ENCODE data around the gene CAPN8.

Gene CAPN8

DNA sequence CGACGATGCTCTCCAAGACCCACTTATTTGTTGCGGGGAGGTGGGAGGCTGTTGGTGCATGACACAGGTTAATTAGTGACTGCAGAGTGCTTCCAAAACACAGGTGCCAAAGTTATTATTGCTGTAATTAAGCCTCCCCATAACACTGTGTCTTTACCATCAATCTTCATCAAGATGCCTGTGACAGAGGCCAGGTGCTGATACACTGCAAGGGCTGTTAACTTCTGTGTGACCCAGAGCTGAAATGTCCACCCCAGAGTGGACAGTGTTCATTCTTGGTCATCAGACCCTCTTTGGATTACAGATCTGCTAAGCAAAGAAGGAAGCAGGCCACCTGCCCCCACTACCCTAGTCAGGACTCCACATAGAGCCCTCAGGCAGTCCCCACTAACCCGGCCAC is 55.5 kb downstream of the CAPN8 start:
- DNase-seq, result no peak

DNA sequence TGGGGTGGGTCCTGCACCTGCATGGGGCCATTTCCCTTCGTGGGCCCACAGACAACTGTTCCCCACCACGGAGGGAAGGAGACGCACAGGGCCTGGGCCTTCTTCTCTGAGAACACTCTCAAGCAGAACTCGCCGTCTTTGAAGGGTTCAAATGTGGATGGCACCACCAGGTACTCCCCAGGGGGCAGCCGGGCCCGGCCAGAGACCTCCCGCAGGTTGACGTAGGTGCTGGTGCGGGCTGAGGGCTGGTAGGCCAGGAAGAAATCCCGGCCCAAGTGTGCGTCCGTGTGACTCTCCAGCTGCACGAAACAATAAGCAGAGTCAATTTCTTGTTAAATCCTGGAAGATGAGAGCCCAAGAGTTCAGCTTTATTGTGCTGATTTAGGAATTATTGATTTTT is 56.4 kb downstream of the CAPN8 start:
- DNase-seq, result no peak

DNA sequence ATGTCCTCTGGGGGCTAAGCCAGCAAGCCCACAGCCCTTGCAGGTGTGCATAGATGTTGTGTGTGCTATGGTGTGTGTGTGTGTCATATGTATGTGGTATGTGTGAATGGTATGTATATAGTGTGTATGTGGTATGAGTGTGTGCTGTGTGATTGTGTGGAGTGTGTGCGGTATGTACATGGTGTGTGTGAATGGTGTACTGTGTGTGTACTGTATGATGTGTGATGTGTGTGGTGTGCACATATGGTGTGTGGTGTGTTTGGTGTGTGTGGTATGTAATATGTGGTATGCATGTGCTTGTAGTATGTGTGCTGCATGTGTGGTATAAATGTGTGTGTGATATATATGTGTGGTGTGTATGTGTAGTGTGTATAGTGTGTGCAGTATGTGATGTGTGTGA is 107.0 kb downstream of the CAPN8 start:
- DNase-seq, result no peak

DNA sequence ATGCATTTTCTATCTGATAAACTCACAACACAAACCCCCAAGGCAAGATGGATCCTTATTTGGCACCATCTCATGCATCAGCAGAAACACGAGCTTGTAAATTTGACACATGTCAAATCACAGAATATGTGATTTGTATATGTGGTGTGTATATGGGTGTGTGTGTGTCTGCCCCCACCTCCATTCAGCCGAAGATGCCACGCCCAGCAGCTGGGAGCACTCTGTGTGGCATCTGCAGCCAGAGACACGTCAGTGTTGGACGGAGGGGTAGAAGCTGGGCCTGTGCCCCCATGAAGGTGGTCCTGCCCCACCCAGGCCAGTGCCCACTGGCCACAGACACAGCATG is 108.4 kb downstream of the CAPN8 start:
- DNase-seq, result no peak

DNA sequence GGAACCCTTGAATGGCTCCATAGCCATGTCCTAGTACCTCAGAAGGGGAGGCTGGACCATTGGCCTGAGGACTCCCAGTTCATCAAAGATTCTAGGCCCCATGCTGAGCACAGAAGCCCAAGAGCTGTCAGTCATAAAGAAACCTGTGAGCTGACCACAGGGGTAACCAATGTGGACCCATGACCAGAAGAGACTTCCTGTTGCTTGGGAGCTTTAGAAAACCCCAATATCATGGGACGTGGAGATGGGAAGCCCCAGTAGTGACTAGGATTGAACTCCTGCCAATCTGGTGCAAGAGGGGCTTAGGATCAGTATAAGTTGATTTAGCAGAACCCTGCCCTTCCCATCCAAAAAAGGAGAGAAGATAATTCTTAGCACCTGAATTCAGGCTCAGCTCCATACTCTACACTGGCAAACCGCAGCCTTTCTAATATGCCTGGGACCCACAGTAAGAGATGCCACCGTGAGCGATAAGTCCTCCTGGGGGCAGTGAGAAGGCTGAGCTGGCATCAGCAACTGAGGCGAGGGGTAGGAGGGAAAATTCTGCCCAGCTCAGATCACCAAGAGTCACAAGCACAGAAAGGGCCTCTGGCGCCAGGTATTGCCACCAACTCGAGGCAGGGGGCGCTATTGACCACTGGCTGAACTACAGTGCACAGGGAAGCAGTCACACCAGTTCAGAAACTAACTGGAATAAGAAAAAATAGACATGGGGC is 108.9 kb downstream of the CAPN8 start:
- DNase-seq, result no peak

DNA sequence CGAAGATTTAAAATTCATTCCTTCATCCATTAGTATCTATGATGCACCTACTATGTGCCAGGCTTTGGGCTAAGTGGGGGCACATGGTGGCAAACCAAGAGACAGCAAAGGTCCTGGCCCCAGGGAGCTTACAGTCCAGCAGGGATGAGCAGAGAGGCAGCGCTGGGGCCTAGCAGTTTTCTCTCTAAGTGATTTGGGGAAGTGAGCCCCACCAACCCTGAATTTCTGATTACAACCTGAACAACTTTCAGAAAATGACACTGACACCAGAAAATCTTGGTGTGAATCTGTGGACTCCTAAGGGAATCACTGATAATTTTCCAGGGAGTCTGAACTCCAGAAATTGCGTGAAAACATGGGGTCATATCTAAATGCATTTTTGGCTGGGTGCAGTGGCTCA is 111.5 kb downstream of the CAPN8 start:
- DNase-seq, result no peak

DNA sequence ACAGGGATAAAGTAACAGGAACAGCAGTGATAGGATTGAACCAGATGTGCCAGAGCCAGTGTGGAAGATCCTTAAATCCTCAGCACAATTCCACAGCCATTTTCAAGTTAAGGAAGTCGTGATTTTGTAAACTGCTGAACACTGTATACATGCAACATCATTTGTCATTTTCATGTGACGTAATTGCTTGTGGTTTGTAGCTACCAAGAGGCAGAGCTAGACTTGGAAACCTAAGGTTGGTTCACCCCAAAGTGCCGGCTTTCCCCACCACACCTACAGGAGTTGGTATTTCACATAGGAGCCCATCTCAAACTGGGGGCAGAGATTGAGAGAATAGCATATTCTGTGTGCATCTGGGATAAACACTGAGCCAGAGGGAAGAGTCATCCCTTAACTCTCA is 113.9 kb downstream of the CAPN8 start:
- no peak for DNase-seq

DNA sequence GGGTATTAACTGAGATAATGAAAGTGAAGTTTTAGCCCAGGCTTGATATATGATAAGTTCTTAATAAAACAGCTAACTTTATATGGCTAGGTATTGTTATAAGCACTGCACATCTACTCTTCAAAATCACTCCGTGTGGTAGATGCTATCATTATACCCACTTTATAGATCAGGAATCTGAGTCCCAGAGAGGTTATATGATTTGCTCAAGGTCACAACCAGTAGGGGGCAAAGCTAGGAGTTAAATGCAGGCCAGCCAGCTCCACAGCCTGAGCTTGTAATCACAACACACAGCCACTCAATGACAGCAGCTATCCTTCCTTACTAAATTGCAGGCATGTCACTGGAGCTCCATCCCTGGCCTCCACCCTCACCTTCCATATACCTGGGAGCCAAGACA is 115.8 kb downstream of the CAPN8 start:
- DNase-seq, result no peak

DNA sequence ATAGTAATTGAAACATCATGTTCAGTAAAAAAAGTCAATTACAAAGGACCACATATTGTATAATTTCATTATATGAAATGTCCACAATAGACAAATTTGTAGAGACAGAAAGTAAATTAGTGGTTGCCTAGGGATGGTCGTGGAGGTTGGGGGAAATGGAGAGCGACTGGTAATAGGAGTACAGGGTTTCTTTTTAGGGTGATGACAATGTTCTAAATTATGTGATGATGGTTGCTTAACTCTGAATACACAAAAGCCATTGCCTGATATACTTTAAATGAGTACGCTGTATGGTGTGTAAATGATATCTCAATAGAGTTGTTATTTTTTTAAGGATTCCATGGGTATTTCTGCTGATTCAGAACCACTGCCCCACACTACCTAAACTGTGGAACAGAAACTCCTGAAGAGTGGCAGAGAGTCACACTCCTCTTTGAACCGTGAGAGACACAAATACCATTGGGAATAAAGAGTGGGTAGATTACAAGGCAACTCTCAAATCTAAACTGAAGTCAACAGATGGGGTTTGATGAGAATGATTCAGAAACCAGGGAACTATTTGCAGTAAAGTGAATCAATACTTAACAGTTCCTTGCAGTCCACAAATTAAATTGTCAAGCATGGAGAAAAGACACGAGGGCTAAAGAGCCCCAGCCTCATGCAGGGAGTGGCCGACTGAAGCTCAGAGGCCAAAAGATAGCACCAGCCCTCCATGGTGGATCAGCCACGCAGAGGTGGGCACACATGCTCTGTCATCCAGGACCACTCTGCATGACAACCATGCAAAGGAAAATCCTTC is 118.0 kb downstream of the CAPN8 start:
- DNase-seq, result no peak

DNA sequence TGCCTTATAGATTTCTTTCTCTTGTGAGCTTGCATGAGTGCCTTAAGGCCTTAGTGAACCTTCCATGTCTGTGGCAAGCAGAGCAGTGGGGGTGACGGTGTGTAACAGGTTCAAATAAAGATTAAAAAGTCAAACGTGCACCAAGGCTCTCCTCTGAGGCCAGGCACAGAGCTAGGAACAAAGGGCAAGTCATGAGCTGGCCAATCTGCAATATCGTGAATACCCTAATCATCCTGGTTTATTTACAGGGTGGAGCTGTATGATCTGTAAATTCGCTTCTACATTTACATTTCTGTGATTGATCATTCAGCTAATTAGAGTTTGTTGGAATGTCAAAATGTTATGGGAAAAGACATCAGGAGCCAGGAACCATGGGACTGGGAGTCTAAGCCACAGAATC is 120.2 kb downstream of the CAPN8 start:
- DNase-seq, result no peak

DNA sequence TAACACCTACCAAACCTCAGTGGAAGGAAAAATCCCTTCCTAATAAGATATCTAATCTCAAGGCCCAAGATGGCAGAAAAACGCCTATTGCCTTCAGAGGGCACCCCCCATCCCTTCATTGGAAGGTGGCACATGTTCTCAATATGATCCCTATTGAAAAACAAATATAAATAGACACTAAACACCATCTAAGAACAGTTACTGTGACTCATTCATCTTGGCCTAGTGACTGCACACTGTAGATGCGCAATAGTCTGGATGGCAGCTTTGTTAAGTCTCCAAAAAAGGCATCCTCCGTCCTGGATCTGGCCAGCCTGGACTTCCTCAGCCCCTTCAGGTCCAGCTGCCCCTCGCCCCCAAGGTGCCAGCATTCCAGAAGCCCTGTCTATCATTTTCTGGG is 121.9 kb downstream of the CAPN8 start:
- DNase-seq, result no peak

DNA sequence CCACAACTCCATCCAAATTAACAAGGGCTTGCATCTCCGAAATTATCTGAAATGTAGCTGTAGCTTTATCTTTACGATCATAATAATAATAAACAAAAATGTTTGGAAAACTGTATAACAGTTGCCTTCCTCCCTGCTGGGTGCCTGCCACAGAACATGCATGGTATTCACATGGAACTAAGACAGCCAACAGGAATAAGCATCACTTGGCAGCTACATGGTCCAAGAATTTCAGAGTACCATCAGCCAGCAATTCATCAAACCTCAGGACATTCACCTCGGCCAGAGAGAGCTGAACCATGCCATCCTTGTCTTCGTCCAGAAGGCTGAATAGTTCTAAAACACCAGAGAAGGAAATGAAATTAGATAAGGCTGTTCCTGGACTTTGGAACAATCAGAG is 122.7 kb downstream of the CAPN8 start:
- DNase-seq, result no peak

DNA sequence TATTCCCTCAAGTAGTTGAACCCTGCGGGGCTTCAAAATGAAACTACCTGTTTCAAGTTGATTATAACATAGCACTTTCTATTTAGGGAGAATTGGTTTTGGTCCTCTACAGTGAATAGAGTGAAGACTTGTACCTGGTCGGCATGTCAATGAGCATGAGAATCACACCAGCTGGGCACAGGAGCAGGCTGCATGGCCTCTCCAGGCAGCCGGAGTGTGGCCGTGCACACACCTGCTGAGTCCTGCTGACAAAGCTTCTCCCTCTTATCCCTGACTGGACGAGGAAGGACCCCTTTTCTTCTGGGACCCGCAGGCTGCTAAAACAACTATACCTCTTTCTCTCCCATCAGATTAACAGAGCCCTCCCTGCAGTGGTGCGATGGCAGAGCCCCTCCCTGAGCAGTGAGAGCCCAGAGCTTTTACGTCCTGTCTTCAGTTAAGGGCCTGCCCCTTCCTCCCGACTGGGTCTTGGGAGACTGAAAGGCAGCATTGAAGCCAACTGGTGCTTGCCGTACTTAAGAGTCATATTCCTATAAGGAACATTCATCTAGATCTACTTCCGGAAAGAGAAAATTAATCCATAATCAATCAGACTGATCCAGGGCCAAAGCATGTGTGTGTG is 124.9 kb downstream of the CAPN8 start:
- no peak for DNase-seq

DNA sequence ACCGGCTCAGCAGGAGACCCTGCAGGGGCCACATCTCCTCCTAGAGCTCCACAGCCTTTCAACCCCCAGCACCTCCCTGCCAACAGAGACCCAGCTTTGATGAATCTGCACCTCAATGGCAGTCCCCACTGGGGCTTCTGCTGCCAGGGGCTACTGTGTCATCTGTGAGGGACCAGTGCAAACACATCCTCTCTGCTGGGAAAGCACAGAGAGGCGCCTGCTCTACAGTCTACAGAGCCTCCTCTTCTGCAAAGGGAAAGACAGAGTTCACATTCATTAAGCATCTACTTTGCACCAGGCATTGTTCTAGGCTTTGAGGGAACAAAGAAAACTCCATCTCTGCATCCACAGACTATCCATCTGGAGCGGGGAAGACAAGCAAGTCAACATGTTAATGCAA is 125.8 kb downstream of the CAPN8 start:
- DNase-seq, result no peak

DNA sequence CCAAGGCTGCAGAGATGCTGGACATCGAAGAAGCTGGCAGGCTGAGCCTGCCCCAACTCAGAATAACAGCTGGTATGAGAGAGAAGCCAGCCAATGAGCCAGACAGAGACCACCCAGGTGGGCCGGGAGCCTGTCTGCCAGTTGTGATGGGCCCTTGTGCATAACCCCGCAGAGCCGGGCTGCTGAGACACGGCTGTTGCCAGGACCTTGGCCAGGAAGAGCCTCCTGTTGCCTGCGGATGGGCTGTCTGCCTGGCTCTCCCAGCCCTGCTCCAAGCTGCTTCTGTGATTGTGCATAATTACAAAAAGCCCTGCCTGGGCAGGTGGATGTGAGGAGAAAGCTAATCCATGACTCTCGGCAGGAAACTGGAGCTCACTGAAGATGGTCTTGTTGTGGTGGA is 126.5 kb downstream of the CAPN8 start:
- DNase-seq, result no peak

DNA sequence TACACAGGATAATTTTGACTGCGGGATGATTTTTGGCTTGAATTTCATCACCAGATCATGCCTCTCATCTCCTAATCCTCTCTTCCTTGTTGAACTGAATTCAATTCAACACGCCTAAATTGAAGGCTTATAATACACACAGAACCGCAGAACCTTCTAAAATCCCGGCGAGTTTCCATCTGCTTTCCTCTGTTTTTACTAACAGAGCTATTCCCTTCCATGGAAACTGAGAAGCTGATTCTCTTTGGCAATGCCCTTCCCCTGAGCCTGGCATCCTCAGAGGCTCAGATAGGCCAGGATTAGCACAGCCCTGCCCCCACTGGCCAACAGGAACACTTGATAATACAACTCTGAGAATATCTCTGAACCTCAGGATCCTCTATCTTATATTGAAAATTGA is 130.2 kb downstream of the CAPN8 start:
- DNase-seq, result no peak

DNA sequence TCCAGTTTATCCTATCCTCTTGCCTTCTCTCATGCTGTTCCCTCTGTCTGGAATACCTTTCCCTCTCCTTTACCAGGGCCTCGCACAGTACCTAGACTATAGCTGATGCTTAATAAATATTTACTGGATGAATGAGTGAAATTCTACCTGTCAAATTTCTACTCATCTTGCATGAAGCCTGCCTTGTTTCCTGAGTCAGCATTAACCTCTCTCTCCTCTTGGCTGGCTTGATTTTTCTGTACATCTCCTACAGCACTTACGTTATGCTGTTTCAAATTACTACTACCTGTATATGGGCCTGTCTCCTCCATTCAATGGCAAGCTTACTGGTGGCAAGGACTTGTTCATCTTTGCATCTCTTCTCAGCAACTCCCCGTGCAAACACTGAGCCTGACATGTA is 130.8 kb downstream of the CAPN8 start:
- no peak for DNase-seq

DNA sequence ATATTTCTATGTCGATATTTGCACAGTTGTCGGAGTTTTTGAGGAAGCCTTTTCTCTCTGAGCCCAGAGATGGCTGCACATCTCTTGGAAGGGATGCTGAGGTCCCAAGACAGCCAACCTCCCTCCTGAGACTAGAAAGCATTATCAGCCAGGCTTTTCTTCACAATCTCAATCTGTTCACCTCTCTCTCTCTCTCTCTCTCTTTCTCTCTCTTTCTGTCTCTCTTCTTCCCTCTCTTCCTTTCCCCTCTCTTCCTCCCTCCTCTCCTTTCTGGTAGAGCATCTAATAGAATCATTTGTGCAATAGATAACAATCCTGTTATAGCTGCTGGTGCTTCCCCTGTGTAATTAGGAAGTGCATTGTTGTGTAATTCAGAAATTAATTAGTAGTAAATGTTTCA is 131.8 kb downstream of the CAPN8 start:
- DNase-seq, result no peak

DNA sequence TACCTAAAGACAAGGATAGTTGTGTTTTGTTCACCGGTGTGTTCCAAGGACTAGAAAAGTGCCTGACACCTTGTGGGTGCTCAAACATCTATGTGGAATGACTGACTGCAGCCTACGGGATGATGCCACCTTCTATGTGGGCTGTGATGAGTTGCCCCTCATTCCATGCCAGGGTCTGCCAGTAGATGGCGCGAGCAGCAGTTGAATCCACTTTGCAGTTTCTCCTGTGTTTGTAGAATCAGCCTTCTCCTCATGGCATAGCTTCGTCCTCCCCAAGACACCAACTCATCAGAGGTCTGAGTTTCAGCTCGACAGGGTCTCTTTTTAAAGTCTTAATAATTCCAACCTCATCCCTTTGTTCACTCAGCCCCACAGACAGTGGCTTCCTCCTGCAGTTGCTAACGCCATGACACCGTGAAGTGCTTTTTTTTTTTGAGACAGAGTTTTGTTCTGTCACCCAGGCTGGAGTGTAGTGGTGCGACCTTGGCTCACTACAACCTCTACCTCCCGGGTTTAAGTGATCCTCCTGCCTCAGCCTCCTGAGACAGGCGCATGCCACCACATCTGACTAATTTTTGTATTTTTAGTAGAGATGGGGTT is 133.7 kb downstream of the CAPN8 start:
- DNase-seq, result no peak

DNA sequence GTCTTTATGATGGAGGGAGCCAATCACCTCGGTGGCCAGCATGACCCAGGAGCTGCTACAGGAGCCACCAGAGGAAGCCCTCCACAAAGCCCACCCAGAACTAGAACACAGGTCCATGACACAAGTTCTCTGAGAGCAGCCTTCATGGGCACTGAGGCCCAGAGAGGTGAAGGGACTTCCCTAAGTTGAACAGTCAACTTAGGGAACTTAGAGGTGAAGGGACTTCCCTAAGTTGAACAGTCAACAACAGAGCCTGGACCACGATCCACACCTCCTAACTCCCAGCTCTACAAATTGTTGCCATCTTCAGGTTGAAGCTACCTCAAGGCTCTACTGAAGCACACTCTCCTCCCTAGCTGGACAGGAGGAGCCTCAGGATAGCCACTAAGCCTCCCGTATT is 139.5 kb downstream of the CAPN8 start:
- DNase-seq, result no peak

DNA sequence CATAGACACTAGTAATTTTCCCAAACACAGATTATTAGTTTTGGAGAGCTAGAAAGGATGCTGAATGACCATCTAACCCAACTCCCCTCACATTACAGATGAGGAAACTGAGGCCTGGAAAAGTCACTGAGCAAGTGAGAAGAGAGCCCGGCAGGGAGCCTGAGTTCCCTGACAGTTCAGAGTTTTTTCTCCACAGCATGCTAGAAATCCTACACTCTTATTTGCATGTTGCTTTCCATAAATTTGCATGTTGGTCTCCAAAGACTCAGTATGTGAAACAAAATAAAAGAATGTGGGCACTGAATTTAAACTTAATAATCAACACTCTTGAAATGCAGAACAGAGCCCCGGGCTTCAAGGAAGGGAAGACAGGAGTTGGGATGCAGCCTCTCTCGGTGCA is 140.0 kb downstream of the CAPN8 start:
- DNase-seq, result no peak

DNA sequence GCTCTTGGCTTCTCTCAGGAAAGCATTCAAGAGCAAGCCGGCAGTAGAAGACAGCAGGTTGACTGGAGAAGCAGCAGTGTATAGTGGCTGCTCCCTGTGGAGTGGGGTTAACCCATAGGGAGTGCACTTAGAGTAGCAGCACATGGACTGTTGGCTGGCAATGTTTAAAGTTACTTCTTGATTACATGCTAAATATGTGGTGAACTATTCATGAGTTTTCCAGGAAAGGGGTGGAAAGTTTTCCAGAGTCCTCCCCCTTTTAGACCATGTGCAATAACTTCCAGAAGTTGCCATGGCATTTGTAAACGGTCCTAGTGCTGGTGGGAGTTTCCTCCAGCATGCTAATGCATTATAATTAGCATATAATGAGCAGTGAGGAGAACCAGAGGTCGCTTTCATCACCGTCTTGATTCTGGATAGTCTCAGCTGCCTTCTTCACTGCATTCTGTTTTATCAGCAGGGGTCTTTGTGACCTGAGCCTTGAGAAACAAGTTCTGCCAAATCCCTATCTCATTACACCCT is 140.5 kb downstream of the CAPN8 start:
- no peak for DNase-seq

DNA sequence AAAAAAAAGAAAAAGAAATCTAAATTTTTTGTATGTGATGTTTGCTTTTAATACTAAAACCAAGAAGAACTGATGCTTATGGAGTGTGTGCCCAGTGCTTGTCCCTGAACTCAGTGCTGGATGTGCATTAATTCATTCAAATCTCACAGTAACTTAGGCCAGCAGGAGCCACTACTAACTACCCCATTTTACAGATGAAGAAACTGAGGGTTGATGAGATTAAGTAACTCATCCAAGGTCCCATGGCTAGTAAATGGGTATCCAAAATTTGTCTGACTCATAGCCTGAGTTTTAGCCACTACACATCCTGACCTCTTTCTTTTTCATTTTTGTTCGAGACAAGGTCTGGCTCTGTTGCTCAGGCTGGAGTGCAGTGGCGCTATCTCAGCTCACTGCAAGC is 144.4 kb downstream of the CAPN8 start:
- DNase-seq, result no peak

DNA sequence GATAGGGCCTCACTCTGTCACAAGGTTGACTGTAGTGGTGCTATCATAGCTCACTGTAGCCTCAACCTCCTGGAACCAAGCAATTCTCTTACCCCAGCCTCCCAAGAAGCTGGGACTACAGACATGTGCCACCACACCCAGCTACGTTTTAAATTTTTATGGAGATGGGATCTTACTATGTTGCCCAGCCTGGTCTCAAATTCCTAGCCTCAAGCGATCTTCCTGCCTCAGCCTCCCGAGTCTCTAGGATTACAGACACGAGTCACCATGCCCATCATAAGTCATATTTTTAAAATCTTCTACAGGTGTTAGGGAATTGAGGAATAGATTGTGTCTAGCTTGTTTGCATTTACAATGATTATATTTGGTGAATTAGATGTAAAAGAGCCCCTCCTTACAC is 145.3 kb downstream of the CAPN8 start:
- DNase-seq, result no peak

All from NCI-H2081 treated with DMSO at 0.1 percent for 48 hours (cell line).